Measurements from ENCODE around the gene RGS7.

DNA sequence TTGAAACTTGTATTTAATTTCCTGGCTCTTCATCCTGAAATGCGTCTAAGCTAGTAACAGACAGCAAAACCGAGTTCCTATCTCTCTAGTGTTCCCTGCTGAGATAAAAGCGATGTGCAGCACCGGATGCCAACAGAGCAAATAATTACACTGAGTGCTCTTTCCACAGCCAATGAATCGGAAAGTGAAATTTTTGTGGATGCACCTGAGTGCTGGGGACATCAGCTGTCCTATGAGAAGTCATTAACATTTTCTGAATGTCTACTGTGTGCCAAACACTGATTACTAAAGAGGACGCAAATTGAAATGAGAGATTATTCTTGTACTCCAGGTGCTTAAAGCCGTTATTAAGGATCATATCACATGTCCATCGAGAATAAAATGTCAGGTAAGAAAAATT lies 278.0 kb downstream of the RGS7 start:
- TF ChIP-seq, protein P1, sequence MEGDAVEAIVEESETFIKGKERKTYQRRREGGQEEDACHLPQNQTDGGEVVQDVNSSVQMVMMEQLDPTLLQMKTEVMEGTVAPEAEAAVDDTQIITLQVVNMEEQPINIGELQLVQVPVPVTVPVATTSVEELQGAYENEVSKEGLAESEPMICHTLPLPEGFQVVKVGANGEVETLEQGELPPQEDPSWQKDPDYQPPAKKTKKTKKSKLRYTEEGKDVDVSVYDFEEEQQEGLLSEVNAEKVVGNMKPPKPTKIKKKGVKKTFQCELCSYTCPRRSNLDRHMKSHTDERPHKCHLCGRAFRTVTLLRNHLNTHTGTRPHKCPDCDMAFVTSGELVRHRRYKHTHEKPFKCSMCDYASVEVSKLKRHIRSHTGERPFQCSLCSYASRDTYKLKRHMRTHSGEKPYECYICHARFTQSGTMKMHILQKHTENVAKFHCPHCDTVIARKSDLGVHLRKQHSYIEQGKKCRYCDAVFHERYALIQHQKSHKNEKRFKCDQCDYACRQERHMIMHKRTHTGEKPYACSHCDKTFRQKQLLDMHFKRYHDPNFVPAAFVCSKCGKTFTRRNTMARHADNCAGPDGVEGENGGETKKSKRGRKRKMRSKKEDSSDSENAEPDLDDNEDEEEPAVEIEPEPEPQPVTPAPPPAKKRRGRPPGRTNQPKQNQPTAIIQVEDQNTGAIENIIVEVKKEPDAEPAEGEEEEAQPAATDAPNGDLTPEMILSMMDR (IDR thresholded peaks at IDR 0.05): no peak
- TF ChIP-seq POLR2A (IDR thresholded peaks at IDR 0.05; ENCODE audit: low read depth): no peak
- TF ChIP-seq POLR2AphosphoS5 (IDR thresholded peaks at IDR 0.05): no peak
- TF ChIP-seq EP300 (IDR thresholded peaks at IDR 0.05): no peak

Data from esophagus muscularis mucosa (tissue), 4 donors.